BLaER1 (cell line): ENCODE data around the gene FBXL17.

Experiments used
- H3K27ac ChIP-seq: shearing (Covaris generic); formaldehyde crosslinking; 2 replicates; pipeline ENCODE4 v1.8.1; 2022
- H3K27me3 ChIP-seq: shearing (Covaris generic); formaldehyde crosslinking; 2 replicates; pipeline ENCODE4 v1.8.1; 2022
- H3K36me3 ChIP-seq: shearing (Covaris generic); formaldehyde crosslinking; 2 replicates; pipeline ENCODE4 v1.8.1; 2022
- H3K4me1 ChIP-seq: shearing (Covaris generic); formaldehyde crosslinking; 2 replicates; pipeline ENCODE4 v1.8.1; 2022
- H3K4me2 ChIP-seq: shearing (Covaris generic); formaldehyde crosslinking; 2 replicates; pipeline ENCODE4 v1.8.1; 2022
- H3K4me3 ChIP-seq: shearing (Covaris generic); formaldehyde crosslinking; 2 replicates; pipeline ENCODE4 v1.8.1; 2022
- H3K9ac ChIP-seq: shearing (Covaris generic); formaldehyde crosslinking; 2 replicates; pipeline ENCODE4 v1.8.1; 2022
- H3K9me3 ChIP-seq: shearing (Covaris generic); formaldehyde crosslinking; 2 replicates; pipeline ENCODE4 v1.8.1; 2022
- H4K20me1 ChIP-seq: shearing (Covaris generic); formaldehyde crosslinking; 2 replicates; pipeline ENCODE4 v1.8.1; 2022
- Cebpa-rat ChIP-seq: shearing (Covaris generic); IDR thresholded peaks from 2 replicates; pipeline ENCODE4 v1.8.1; 2022

FBXL17 gene

GRCh38 chr5:108036482-108036881, 345.4 kb downstream of the FBXL17 start:
- H3K27ac ChIP-seq: no peak overlapping the region
- H3K36me3 ChIP-seq: no peaks in the 10 kb centered on the region
- H3K4me2 ChIP-seq: no peak overlapping the region
- no peaks in the 10 kb centered on the region for H4K20me1 ChIP-seq
- H3K27me3 ChIP-seq: no peaks in the 10 kb centered on the region
- no peak for TF ChIP-seq Cebpa-rat
- no peaks in the 10 kb centered on the region for H3K4me1 ChIP-seq
- no peak overlapping the region for H3K9ac ChIP-seq
- no peak overlapping the region for H3K4me3 ChIP-seq
- H3K9me3 ChIP-seq: no peaks in the 10 kb centered on the region

GRCh38 chr5:108028883-108029282, 353.0 kb downstream of the FBXL17 start:
- TF ChIP-seq Cebpa-rat: no peak
- Histone ChIP-seq H3K36me3 (no peaks in the 10 kb centered on the region), H3K27me3 (no peaks in the 10 kb centered on the region), H3K4me1 (no peaks in the 10 kb centered on the region), H4K20me1 (no peaks in the 10 kb centered on the region), H3K4me3 (no peak overlapping the region), H3K4me2 (no peak overlapping the region), H3K27ac (no peak overlapping the region), H3K9me3 (no peaks in the 10 kb centered on the region), H3K9ac (no peak overlapping the region)

GRCh38 chr5:108028412-108028811, 353.5 kb downstream of the FBXL17 start:
- TF ChIP-seq Cebpa-rat: no peak
- no peak overlapping the region for H3K4me2 ChIP-seq
- H3K27ac ChIP-seq: no peak overlapping the region
- no peaks in the 10 kb centered on the region for H4K20me1 ChIP-seq
- no peaks in the 10 kb centered on the region for H3K9me3 ChIP-seq
- no peak overlapping the region for H3K4me3 ChIP-seq
- H3K36me3 ChIP-seq: no peaks in the 10 kb centered on the region
- H3K27me3 ChIP-seq: no peaks in the 10 kb centered on the region
- H3K4me1 ChIP-seq: no peaks in the 10 kb centered on the region
- H3K9ac ChIP-seq: no peak overlapping the region

DNA sequence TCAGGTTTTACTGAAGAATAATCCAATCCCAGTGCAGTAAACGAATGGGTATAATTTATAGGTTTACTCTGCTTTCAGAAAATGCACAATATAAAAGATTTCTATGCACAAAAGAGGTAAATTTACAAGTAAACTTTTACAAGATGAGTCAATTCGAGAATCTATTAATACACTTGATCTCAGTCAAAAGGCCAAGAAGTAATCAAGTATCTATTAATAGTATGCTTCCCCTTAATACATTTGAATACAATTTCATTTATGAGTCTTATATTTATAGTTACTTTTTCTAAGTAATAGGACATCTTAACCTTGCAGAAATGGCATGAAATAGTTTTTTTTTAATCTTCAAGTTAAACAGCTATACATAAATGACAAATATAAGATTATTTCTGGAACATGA, 355.9 kb downstream of the FBXL17 start:
- Histone ChIP-seq H3K9ac (no peak overlapping the region), H4K20me1 (no peaks in the 10 kb centered on the region), H3K36me3 (no peaks in the 10 kb centered on the region), H3K27me3 (no peaks in the 10 kb centered on the region), H3K4me3 (no peak overlapping the region), H3K4me1 (no peaks in the 10 kb centered on the region), H3K4me2 (no peak overlapping the region), H3K27ac (no peak overlapping the region), H3K9me3 (no peaks in the 10 kb centered on the region)
- no peak for TF ChIP-seq Cebpa-rat

DNA sequence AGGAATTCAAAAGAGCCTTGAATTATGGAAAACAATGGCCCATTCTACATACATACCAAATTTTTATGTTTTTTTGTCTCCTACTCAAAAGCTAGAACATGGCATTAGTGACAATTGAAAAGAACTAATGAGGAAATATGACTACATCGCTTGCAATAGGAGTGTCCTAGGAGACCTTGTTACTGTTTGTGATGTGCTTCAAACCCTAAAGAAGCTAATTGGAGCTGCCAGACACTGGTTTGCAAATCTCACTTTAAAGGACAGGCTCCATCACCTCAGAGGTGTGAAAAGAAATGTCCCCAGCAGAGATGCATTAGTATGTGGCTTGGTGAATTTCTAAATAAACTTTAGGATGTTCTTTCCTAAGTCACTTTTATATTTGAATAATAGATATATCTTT, 356.9 kb downstream of the FBXL17 start:
- H4K20me1 ChIP-seq: no peaks in the 10 kb centered on the region
- no peak for TF ChIP-seq Cebpa-rat

GRCh38 chr5:108016101-108016500, 365.8 kb downstream of the FBXL17 start:
- Histone ChIP-seq H3K27ac (no peak overlapping the region), H3K9me3 (no peaks in the 10 kb centered on the region), H3K4me1 (no peaks in the 10 kb centered on the region), H3K4me3 (no peak overlapping the region), H3K36me3 (no peaks in the 10 kb centered on the region), H3K9ac (no peak overlapping the region), H3K4me2 (no peak overlapping the region), H3K27me3 (no peaks in the 10 kb centered on the region), H4K20me1 (no peaks in the 10 kb centered on the region)
- no peak for TF ChIP-seq Cebpa-rat

More for the DNA sequence above, 356.9 kb downstream of the FBXL17 start:
- Histone ChIP-seq H3K9ac (no peak overlapping the region), H3K4me3 (no peak overlapping the region), H3K9me3 (no peaks in the 10 kb centered on the region), H3K36me3 (no peaks in the 10 kb centered on the region), H3K4me2 (no peak overlapping the region), H3K4me1 (no peaks in the 10 kb centered on the region), H3K27me3 (no peaks in the 10 kb centered on the region), H3K27ac (no peak overlapping the region)

GRCh38 chr5:108006791-108007190, 375.1 kb downstream of the FBXL17 start:
- H3K9ac ChIP-seq: no peak overlapping the region
- H3K4me2 ChIP-seq: no peak overlapping the region
- H3K4me3 ChIP-seq: no peak overlapping the region
- H3K9me3 ChIP-seq: no peaks in the 10 kb centered on the region
- H4K20me1 ChIP-seq: no peaks in the 10 kb centered on the region
- H3K36me3 ChIP-seq: no peaks in the 10 kb centered on the region
- H3K4me1 ChIP-seq: peaks cover 9% of the 10 kb centered on the region; the same call in 1 of the 2 replicates
- no peak overlapping the region for H3K27ac ChIP-seq
- no peak for TF ChIP-seq Cebpa-rat
- no peaks in the 10 kb centered on the region for H3K27me3 ChIP-seq

- H3K9ac ChIP-seq: no peak overlapping the region
- no peak overlapping the region for H3K27ac ChIP-seq
- peak overlapping the region; percentile 47 for H3K4me2 ChIP-seq
- H3K27me3 ChIP-seq: no peaks in the 10 kb centered on the region
- TF ChIP-seq Cebpa-rat: no peak
- H3K9me3 ChIP-seq: no peaks in the 10 kb centered on the region
- peaks cover 9% of the 10 kb centered on the region; the same call in 1 of the 2 replicates for H3K4me1 ChIP-seq
- H3K36me3 ChIP-seq: no peaks in the 10 kb centered on the region
- no peaks in the 10 kb centered on the region for H4K20me1 ChIP-seq
- no peak overlapping the region for H3K4me3 ChIP-seq
Observed at GRCh38 chr5:108003178-108003577, 378.7 kb downstream of the FBXL17 start.

DNA sequence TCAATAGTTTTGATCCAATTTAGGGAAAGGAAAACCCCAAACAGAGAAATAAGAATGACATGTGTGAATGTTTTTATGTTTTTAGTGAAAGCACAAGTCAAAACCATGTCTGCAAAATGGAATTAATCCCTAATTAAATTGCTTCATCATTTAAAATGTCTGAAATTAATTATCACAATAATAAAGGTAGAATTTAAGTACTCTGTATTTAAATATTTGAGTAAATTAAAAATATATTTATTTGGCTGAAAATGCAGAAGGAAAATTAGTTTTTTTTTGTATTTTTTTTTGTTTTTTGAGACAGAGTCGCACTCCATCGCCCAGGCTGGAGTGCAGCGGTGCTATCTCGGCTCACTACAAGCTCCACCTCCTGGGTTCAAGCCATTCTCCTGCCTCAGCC, 380.7 kb downstream of the FBXL17 start:
- H3K4me2 ChIP-seq: no peak overlapping the region
- TF ChIP-seq Cebpa-rat: no peak
- H3K27ac ChIP-seq: no peak overlapping the region
- no peaks in the 10 kb centered on the region for H4K20me1 ChIP-seq
- no peaks in the 10 kb centered on the region for H3K36me3 ChIP-seq
- peaks cover 9% of the 10 kb centered on the region; the same call in 1 of the 2 replicates for H3K4me1 ChIP-seq
- H3K9me3 ChIP-seq: no peaks in the 10 kb centered on the region
- no peak overlapping the region for H3K9ac ChIP-seq
- no peak overlapping the region for H3K4me3 ChIP-seq
- no peaks in the 10 kb centered on the region for H3K27me3 ChIP-seq

DNA sequence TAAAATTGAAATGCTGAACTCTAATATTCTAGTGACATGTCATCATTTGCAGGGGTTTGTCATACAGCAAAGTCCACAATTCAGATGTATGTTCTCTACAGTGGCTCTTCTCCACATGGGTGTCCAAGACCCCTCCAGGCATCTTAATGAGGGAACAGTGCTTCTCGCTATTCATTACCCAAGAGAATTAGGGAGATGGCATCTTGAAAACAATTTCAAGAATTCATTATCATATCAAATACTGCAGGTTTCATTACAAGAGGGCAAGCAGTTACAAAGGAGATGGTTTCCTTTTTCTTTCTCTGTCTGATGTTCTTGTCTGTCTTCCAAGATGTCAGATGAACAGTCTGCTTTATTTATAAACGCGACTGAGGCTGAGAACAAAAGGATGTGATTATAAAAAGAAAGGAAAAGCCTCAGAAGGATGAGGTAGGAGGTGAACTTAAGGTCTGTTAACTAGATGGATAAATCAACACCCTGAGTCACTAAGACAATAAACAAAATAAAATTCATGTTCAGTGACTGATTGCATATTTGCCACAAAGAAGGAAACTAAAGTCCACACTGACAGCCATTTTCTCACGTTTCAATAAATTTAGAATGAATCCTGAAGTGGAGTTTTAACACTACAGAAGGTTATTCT, 384.4 kb downstream of the FBXL17 start:
- H3K4me2 ChIP-seq: no peak overlapping the region
- no peaks in the 10 kb centered on the region for H4K20me1 ChIP-seq
- H3K9ac ChIP-seq: no peak overlapping the region
- no peaks in the 10 kb centered on the region for H3K36me3 ChIP-seq
- no peak overlapping the region for H3K27ac ChIP-seq
- H3K27me3 ChIP-seq: no peaks in the 10 kb centered on the region
- no peak overlapping the region for H3K4me3 ChIP-seq
- no peaks in the 10 kb centered on the region for H3K4me1 ChIP-seq
- TF ChIP-seq Cebpa-rat: no peak
- no peaks in the 10 kb centered on the region for H3K9me3 ChIP-seq

- no peaks in the 10 kb centered on the region for H3K9me3 ChIP-seq
- no peaks in the 10 kb centered on the region for H3K27me3 ChIP-seq
- H4K20me1 ChIP-seq: no peaks in the 10 kb centered on the region
- H3K4me2 ChIP-seq: no peak overlapping the region
- no peaks in the 10 kb centered on the region for H3K4me1 ChIP-seq
- no peaks in the 10 kb centered on the region for H3K36me3 ChIP-seq
- no peak overlapping the region for H3K27ac ChIP-seq
- no peak overlapping the region for H3K9ac ChIP-seq
- no peak for TF ChIP-seq Cebpa-rat
- no peak overlapping the region for H3K4me3 ChIP-seq
Observed at GRCh38 chr5:107993341-107993740, 388.6 kb downstream of the FBXL17 start.
